Gastrocnemius medialis (tissue), 4 donors: Measurements from ENCODE around the gene NR3C2. TPM values are rescaled to one million over a fixed set of nuclear protein-coding genes. Genes with fewer than 3 reads are reported as not detected.

Source experiments
- ATAC-seq, 2 donors: fragments of 150-250 bp; one replicate each; pipeline ENCODE4 v1.9.1; 2016
- DNase-seq, 2 donors: peaks; one replicate each; pipeline ENCODE4 v3.0.0-alpha.2; 2019
- H3K27ac ChIP-seq, 4 donors: fragments of 200-600 bp; sonication (generic); 1 replicate in 1 of 4; 2 replicates in 3 of 4; pipeline ENCODE4 v1.5.1; 2016 to 2018; ENCODE audit warnings: mild to moderate bottlenecking in 2 of 4, moderate library complexity in 1 of 4
- H3K27me3 ChIP-seq, 3 donors: fragments of 200-600 bp; sonication (generic) in 2 of 3; 1 replicate in 1 of 3; 2 replicates in 2 of 3; pipeline versions ENCODE4 v1.5.1 to v1.6.0; 2016 to 2019; ENCODE audit warnings: mild to moderate bottlenecking in 1 of 3, moderate library complexity in 1 of 3
- H3K36me3 ChIP-seq, 2 donors: fragments of 200-600 bp; sonication (generic) in 1 of 2; one replicate each; pipeline ENCODE4 v1.5.1; 2017 to 2018
- H3K4me1 ChIP-seq, 2 donors: fragments of 200-600 bp; sonication (generic) in 1 of 2; one replicate each; pipeline ENCODE4 v1.5.1; 2016 to 2017; ENCODE audit warnings: mild to moderate bottlenecking in 2 of 2
- H3K4me3 ChIP-seq, 4 donors: fragments of 200-600 bp; sonication (generic) in 3 of 4; 1 replicate in 1 of 4; 2 replicates in 3 of 4; pipeline ENCODE4 v1.5.1; 2016 to 2019; ENCODE audit warnings: mild to moderate bottlenecking in 2 of 4
- H3K9me3 ChIP-seq, 3 donors: fragments of 200-600 bp; sonication (generic) in 2 of 3; 1 replicate in 1 of 3; 2 replicates in 2 of 3; pipeline ENCODE4 v1.5.1; 2016 to 2019
- CTCF ChIP-seq, 5 experiments: fragments of 450-650 bp in 3 of 5; fragments of 200-600 bp in 2 of 5; sonication (generic) in 2 of 5; IDR thresholded peaks in 4 of 5; conservative IDR thresholded peaks in 1 of 5; 1 replicate in 4 of 5; 2 replicates in 1 of 5; pipeline ENCODE4 v1.5.1; 2016 to 2019; ENCODE audit warnings: antibody characterized with exemption in 5 of 5, mild to moderate bottlenecking in 3 of 5, moderate library complexity in 3 of 5
- POLR2A ChIP-seq, 2 donors: fragments of 450-650 bp; IDR thresholded peaks; one replicate each; pipeline ENCODE4 v1.6.1; 2017; ENCODE audit warnings: antibody characterized with exemption in 2 of 2, mild to moderate bottlenecking in 2 of 2, moderate library complexity in 2 of 2
- in situ Hi-C, 4 donors: fragments of 200-750 bp; cut with MboI; loops; one replicate each; pipeline versions ENCODE4 v1.15.0 to v1.8.0; 2017; ENCODE audit warnings: low sequenced_read_pairs in 4 of 4
- intact Hi-C: fragments of 100-400 bp; cut with DNase I; formaldehyde crosslinking; loops from one replicate; pipeline ENCODE4 v1.15.1; 2023; ENCODE audit warnings: low total_unique reads
- total RNA-seq, 4 donors: library from RNA; depleted of rRNA; stranded (reverse); fragments of >200 nt; gene quantifications; one replicate each; pipeline versions ENCODE4 v1.1.0 to v1.2.3, GENCODE V29; 2016

NR3C2 gene
- total RNA-seq, 4 donors from 2014 or later = 5.6 to 10.4 (median 8.1) TPM

- TF ChIP-seq CTCF (IDR thresholded peaks at IDR 0.05 in 4 of 5, conservative IDR thresholded peaks at IDR 0.05 in 1 of 5) (no peak), POLR2A (IDR thresholded peaks at IDR 0.05) (no peak)
- Histone ChIP-seq H3K27ac (no peak overlapping the region), H3K27me3 (no peaks in the 10 kb centered on the region), H3K4me3 (no peak overlapping the region), H3K36me3 (peaks cover 0 to 29% of the 10 kb centered on the region in 2 donors), H3K9me3 (peaks cover 0 to 4% (median 0%) of the 10 kb centered on the region in 3 donors), H3K4me1 (no peaks in the 10 kb centered on the region)
- DNase-seq = no peak
- no peak for ATAC-seq
- in situ Hi-C loops (no loop called here), intact Hi-C loops (no loop called here)
These were observed 333.0 kb downstream of the NR3C2 start for GRCh38 chr4:148109216-148109615.

- no peaks in the 10 kb centered on the region for H3K4me1 ChIP-seq
- no peak overlapping the region for H3K27ac ChIP-seq
- in situ Hi-C loops = no loop called here
- H3K4me3 ChIP-seq = no peak overlapping the region
- peaks cover 0 to 25% of the 10 kb centered on the region in 2 donors for H3K36me3 ChIP-seq
- intact Hi-C loops = no loop called here
- no peak for DNase-seq
- H3K27me3 ChIP-seq = no peaks in the 10 kb centered on the region
- TF ChIP-seq CTCF (IDR thresholded peaks at IDR 0.05 in 4 of 5, conservative IDR thresholded peaks at IDR 0.05 in 1 of 5) (no peak), POLR2A (IDR thresholded peaks at IDR 0.05) (no peak)
- no peak for ATAC-seq
- peaks cover 0 to 4% (median 0%) of the 10 kb centered on the region in 3 donors for H3K9me3 ChIP-seq
These were observed 333.4 kb downstream of the NR3C2 start for GRCh38 chr4:148108766-148109165.

GRCh38 chr4:148103597-148104355 lies 338.4 kb downstream of the NR3C2 start:
- H3K9me3 ChIP-seq = peaks cover 0 to 4% (median 0%) of the 10 kb centered on the region in 3 donors
- no peak for DNase-seq
- in situ Hi-C loops (no loop called here), intact Hi-C loops (no loop called here)
- no peaks in the 10 kb centered on the region for H3K4me1 ChIP-seq
- no peaks in the 10 kb centered on the region for H3K27me3 ChIP-seq
- no peak for ATAC-seq
- TF ChIP-seq POLR2A (IDR thresholded peaks at IDR 0.05) (no peak), CTCF (IDR thresholded peaks at IDR 0.05 in 4 of 5, conservative IDR thresholded peaks at IDR 0.05 in 1 of 5) (no peak)
- no peak overlapping the region for H3K4me3 ChIP-seq
- no peak overlapping the region for H3K27ac ChIP-seq
- peaks cover 0 to 15% of the 10 kb centered on the region in 2 donors for H3K36me3 ChIP-seq

GRCh38 chr4:148101790-148102189 lies 340.4 kb downstream of the NR3C2 start:
- no peaks in the 10 kb centered on the region for H3K4me1 ChIP-seq
- H3K27me3 ChIP-seq = no peaks in the 10 kb centered on the region
- TF ChIP-seq POLR2A (IDR thresholded peaks at IDR 0.05) (no peak), CTCF (IDR thresholded peaks at IDR 0.05 in 4 of 5, conservative IDR thresholded peaks at IDR 0.05 in 1 of 5) (no peak)
- ATAC-seq = no peak
- DNase-seq = no peak
- no peak overlapping the region for H3K4me3 ChIP-seq
- peaks cover 0 to 4% (median 0%) of the 10 kb centered on the region in 3 donors for H3K9me3 ChIP-seq
- H3K36me3 ChIP-seq = no peaks in the 10 kb centered on the region
- intact Hi-C loops = no loop called here
- no peak overlapping the region for H3K27ac ChIP-seq
- in situ Hi-C loops = no loop called here
